Central memory CD8-positive, alpha-beta T cell (primary cell): ENCODE measurements around the gene MIA.

Experiments used
- ATAC-seq: fragments of 150-1000 bp; cut with Tn5 transposase; replicated peaks from 2 replicates; pipeline ENCODE4 v1.10.0; 2022; ENCODE audit warnings: mild to moderate bottlenecking, moderate FRiP score, moderate number of reproducible peaks; ENCODE audit not compliant: poor library complexity, severe bottlenecking; ENCODE audit errors: extremely low read depth
- DNase-seq, 2 donors: peaks; one replicate each; pipeline ENCODE4 v3.0.0; 2021; ENCODE audit warnings: low spot score in 2 of 2
- H3K27ac Mint-ChIP-seq: one replicate; pipeline ENCODE4 v1.8.0; 2022; ENCODE audit warnings: low read depth, mild to moderate bottlenecking, moderate library complexity, mixed read lengths
- H3K27me3 Mint-ChIP-seq: one replicate; pipeline ENCODE4 v1.8.0; 2022; ENCODE audit warnings: mixed read lengths
- H3K36me3 Mint-ChIP-seq: one replicate; pipeline ENCODE4 v1.8.0; 2022; ENCODE audit warnings: mild to moderate bottlenecking, moderate library complexity, mixed read lengths; ENCODE audit not compliant: insufficient read depth
- H3K4me1 Mint-ChIP-seq: one replicate; pipeline ENCODE4 v1.8.0; 2022; ENCODE audit warnings: mixed read lengths
- H3K4me3 Mint-ChIP-seq: one replicate; pipeline ENCODE4 v1.8.0; 2022; ENCODE audit warnings: mild to moderate bottlenecking, moderate library complexity, mixed read lengths
- H3K9me3 Mint-ChIP-seq: one replicate; pipeline ENCODE4 v1.8.0; 2022; ENCODE audit warnings: mixed read lengths

Gene MIA

GRCh38 chr19:40791996-40792395, 16.7 kb downstream of the MIA start:
- Mint-ChIP-seq H3K36me3 (peaks cover 38% of the 10 kb centered on the region), H3K4me3 (no peak overlapping the region), H3K4me1 (peaks cover 23% of the 10 kb centered on the region), H3K27ac (peak overlapping the region; percentile 46), H3K27me3 (no peaks in the 10 kb centered on the region), H3K9me3 (no peaks in the 10 kb centered on the region)
- DNase-seq (no peak), ATAC-seq (no peak)

- H3K27me3 Mint-ChIP-seq: no peaks in the 10 kb centered on the region
- no peak for ATAC-seq
These were observed 22.0 kb downstream of the MIA start for GRCh38 chr19:40797166-40797962.

GRCh38 chr19:40797963-40798682, 22.8 kb downstream of the MIA start:
- ATAC-seq (peak; percentile 55), DNase-seq (peak; percentile 56 to 62)
- peak overlapping the region; percentile 98 for H3K4me3 Mint-ChIP-seq
- H3K27me3 Mint-ChIP-seq: no peaks in the 10 kb centered on the region
- peaks cover 45% of the 10 kb centered on the region for H3K36me3 Mint-ChIP-seq
- peaks cover 42% of the 10 kb centered on the region for H3K4me1 Mint-ChIP-seq
- H3K9me3 Mint-ChIP-seq: no peaks in the 10 kb centered on the region
- H3K27ac Mint-ChIP-seq: peak overlapping the region; percentile 99

More at GRCh38 chr19:40797166-40797962, 22.0 kb downstream of the MIA start:
- DNase-seq: no peak
- H3K36me3 Mint-ChIP-seq: peaks cover 40% of the 10 kb centered on the region
- H3K4me3 Mint-ChIP-seq: peak overlapping the region; percentile 98
- peak overlapping the region; percentile 99 for H3K27ac Mint-ChIP-seq
- H3K9me3 Mint-ChIP-seq: no peaks in the 10 kb centered on the region
- peaks cover 38% of the 10 kb centered on the region for H3K4me1 Mint-ChIP-seq

- Mint-ChIP-seq H3K27me3 (no peaks in the 10 kb centered on the region), H3K4me1 (peaks cover 50% of the 10 kb centered on the region), H3K36me3 (peaks cover 49% of the 10 kb centered on the region), H3K27ac (peak within 1 kb of the TSS; percentile 99), H3K9me3 (no peaks in the 10 kb centered on the region), H3K4me3 (peak within 1 kb of the TSS; percentile 98)
- ATAC-seq: peak; percentile 85
- DNase-seq: peak; percentile 99 to 100
These were observed 23.6 kb downstream of the MIA start, which contains the start of gene EGLN2 for GRCh38 chr19:40798683-40799557. Gene EGLN2 (plus strand): TSS chr19:40799191. CDS start chr19:40800573, 1,382 bp downstream.

GRCh38 chr19:40799558-40800338, 24.4 kb downstream of the MIA start:
- ATAC-seq (no peak), DNase-seq (no peak)
- H3K36me3 Mint-ChIP-seq: peaks cover 56% of the 10 kb centered on the region
- peak overlapping the region; percentile 99 for H3K27ac Mint-ChIP-seq
- peaks cover 58% of the 10 kb centered on the region for H3K4me1 Mint-ChIP-seq
- peak overlapping the region; percentile 98 for H3K4me3 Mint-ChIP-seq
- no peaks in the 10 kb centered on the region for H3K9me3 Mint-ChIP-seq
- H3K27me3 Mint-ChIP-seq: no peaks in the 10 kb centered on the region

- ATAC-seq (no peak), DNase-seq (no peak)
- peaks cover 63% of the 10 kb centered on the region for H3K36me3 Mint-ChIP-seq
- peaks cover 65% of the 10 kb centered on the region for H3K4me1 Mint-ChIP-seq
- no peaks in the 10 kb centered on the region for H3K9me3 Mint-ChIP-seq
- peak overlapping the region; percentile 97 for H3K27ac Mint-ChIP-seq
- H3K27me3 Mint-ChIP-seq: no peaks in the 10 kb centered on the region
- H3K4me3 Mint-ChIP-seq: peak overlapping the region; percentile 98
These were observed 25.1 kb downstream of the MIA start for GRCh38 chr19:40800339-40800996.

GRCh38 chr19:40800997-40801377, 25.7 kb downstream of the MIA start:
- Mint-ChIP-seq H3K27me3 (no peaks in the 10 kb centered on the region), H3K36me3 (peaks cover 64% of the 10 kb centered on the region), H3K27ac (peak overlapping the region; percentile 97), H3K4me3 (peak overlapping the region; percentile 98), H3K9me3 (no peaks in the 10 kb centered on the region), H3K4me1 (peaks cover 71% of the 10 kb centered on the region)
- DNase-seq: no peak
- ATAC-seq: no peak

GRCh38 chr19:40801426-40802299, 26.3 kb downstream of the MIA start:
- H3K36me3 Mint-ChIP-seq: peaks cover 65% of the 10 kb centered on the region
- ATAC-seq (no peak), DNase-seq (no peak)
- no peaks in the 10 kb centered on the region for H3K9me3 Mint-ChIP-seq
- peak overlapping the region; percentile 97 for H3K27ac Mint-ChIP-seq
- H3K27me3 Mint-ChIP-seq: no peaks in the 10 kb centered on the region
- H3K4me3 Mint-ChIP-seq: peak overlapping the region; percentile 98
- H3K4me1 Mint-ChIP-seq: peaks cover 77% of the 10 kb centered on the region

GRCh38 chr19:40802300-40803169, 27.2 kb downstream of the MIA start:
- H3K4me1 Mint-ChIP-seq: peaks cover 86% of the 10 kb centered on the region
- peak overlapping the region; percentile 98 for H3K4me3 Mint-ChIP-seq
- no peak for DNase-seq
- peaks cover 71% of the 10 kb centered on the region for H3K36me3 Mint-ChIP-seq
- H3K27me3 Mint-ChIP-seq: no peaks in the 10 kb centered on the region
- H3K9me3 Mint-ChIP-seq: no peaks in the 10 kb centered on the region
- no peak for ATAC-seq
- H3K27ac Mint-ChIP-seq: peak overlapping the region; percentile 97

- H3K9me3 Mint-ChIP-seq: no peaks in the 10 kb centered on the region
- peak overlapping the region; percentile 97 for H3K27ac Mint-ChIP-seq
- ATAC-seq: no peak
- no peak for DNase-seq
- H3K27me3 Mint-ChIP-seq: no peaks in the 10 kb centered on the region
- peak overlapping the region; percentile 98 for H3K4me3 Mint-ChIP-seq
- H3K36me3 Mint-ChIP-seq: peaks cover 71% of the 10 kb centered on the region
- peaks cover 89% of the 10 kb centered on the region for H3K4me1 Mint-ChIP-seq
These were observed 28.0 kb downstream of the MIA start for GRCh38 chr19:40803170-40803856.
